Left lung (tissue), 10 donors: ENCODE measurements around the gene RPS6KB2. TPM values are rescaled to one million over a fixed set of nuclear protein-coding genes. Genes with fewer than 3 reads are reported as not detected.
A peak's percentile ranks its signal among the peaks of the same experiment; 100 is the strongest.

Source experiments
- ATAC-seq: fragments of 200-7000 bp; cut with Tn5 transposase; one replicate; pipeline ENCODE4 v1.9.1; 2020; ENCODE audit warnings: moderate library complexity
- DNase-seq, 4 donors: peaks; one replicate each; pipeline ENCODE4 v3.0.0-alpha.2; 2013 to 2020
- H3K27ac ChIP-seq, 2 donors: fragments of 200-600 bp; sonication (generic) in 1 of 2; one replicate each; pipeline versions ENCODE4 v1.5.0 to v1.8.0; 2020 to 2021
- H3K27me3 ChIP-seq, 2 donors: fragments of 200-600 bp; sonication (generic) in 1 of 2; one replicate each; pipeline versions ENCODE4 v1.5.0 to v1.8.0; 2020 to 2021
- H3K36me3 ChIP-seq, 2 donors: fragments of 200-600 bp; sonication (generic) in 1 of 2; one replicate each; pipeline versions ENCODE4 v1.5.0 to v1.8.0; 2020 to 2021
- H3K4me1 ChIP-seq, 2 donors: fragments of 200-600 bp; one replicate each; pipeline ENCODE4 v1.8.0; 2021
- H3K4me3 ChIP-seq, 2 donors: fragments of 200-600 bp; sonication (generic) in 1 of 2; one replicate each; pipeline versions ENCODE4 v1.5.0 to v1.8.0; 2020 to 2021; ENCODE audit warnings: mild to moderate bottlenecking in 1 of 2
- H3K9me3 ChIP-seq, 2 donors: fragments of 200-600 bp; sonication (generic) in 1 of 2; one replicate each; pipeline versions ENCODE4 v1.5.0 to v1.8.0; 2020 to 2021
- CTCF ChIP-seq, 2 donors: fragments of 200-600 bp; sonication (generic) in 1 of 2; IDR thresholded peaks; one replicate each; pipeline versions ENCODE4 v1.5.0 to v1.8.0; 2021; ENCODE audit warnings: antibody characterized with exemption in 2 of 2
- intact Hi-C, 2 donors: fragments of 100-400 bp; cut with DNase I; formaldehyde crosslinking; loops; one replicate each; pipeline versions ENCODE4 v1.11.2 to v1.14.2; 2022
- polyA plus RNA-seq, 6 donors: library from polyadenylated mRNA; unstranded; fragments of 120-200 nt; gene quantifications; one replicate each; pipeline ENCODE4 v1.2.1, GENCODE V29; 2013; ENCODE audit not compliant: insufficient read length in 6 of 6
- total RNA-seq, 2 donors: library from RNA; stranded (reverse); fragmentation: NEBNext Ultra II Directional; extraction: Animal tissue kit (Norgen Biotek cat#: 25700); gene quantifications; one replicate each; pipeline ENCODE4 v1.2.1, GENCODE V29; 2021
- donor health status: DM: no; HTN: yes; CAD: no.
- donor health status: DM: no; HTN: no; CAD: no.

Gene RPS6KB2
- total and polyA plus RNA-seq, 8 donors = 37.7 to 47.0 (median 42.0) TPM

- ATAC-seq (no peak), DNase-seq (no peak)
- H3K4me1 ChIP-seq = peaks cover 0 to 5% of the 10 kb centered on the region in 2 donors
- no peaks in the 10 kb centered on the region for H3K36me3 ChIP-seq
- H3K27ac ChIP-seq = no peak within 1 kb of the TSS
- no peak for TF ChIP-seq CTCF (IDR thresholded peaks at IDR 0.05)
- intact Hi-C loops = no loop called here
- H3K4me3 ChIP-seq = no peak within 1 kb of the TSS
- H3K9me3 ChIP-seq = no peaks in the 10 kb centered on the region
- H3K27me3 ChIP-seq = no peaks in the 10 kb centered on the region
Measured at GRCh38 chr11:67455054-67455453, 26.8 kb downstream of the RPS6KB2 start, which contains the start of gene CABP4. TSS of gene CABP4 (plus strand) at chr11:67455354. CDS start at chr11:67455424, 70 bp downstream.

- DNase-seq (no peak), ATAC-seq (no peak)
- Histone ChIP-seq H3K4me3 (no peak overlapping the region), H3K27me3 (no peaks in the 10 kb centered on the region), H3K9me3 (no peaks in the 10 kb centered on the region), H3K4me1 (no peaks in the 10 kb centered on the region), H3K36me3 (no peaks in the 10 kb centered on the region), H3K27ac (no peak overlapping the region)
- intact Hi-C loops = no loop called here
- TF ChIP-seq CTCF (IDR thresholded peaks at IDR 0.05) = no peak
Measured at GRCh38 chr11:67456068-67456705, 27.9 kb downstream of the RPS6KB2 start.

- Histone ChIP-seq H3K27me3 (no peaks in the 10 kb centered on the region), H3K4me3 (no peak overlapping the region), H3K4me1 (no peaks in the 10 kb centered on the region), H3K36me3 (no peaks in the 10 kb centered on the region), H3K27ac (no peak overlapping the region), H3K9me3 (no peaks in the 10 kb centered on the region)
- intact Hi-C loops = no loop called here
- ATAC-seq (no peak), DNase-seq (no peak)
- no peak for TF ChIP-seq CTCF (IDR thresholded peaks at IDR 0.05)
Measured at GRCh38 chr11:67457453-67457852, 29.2 kb downstream of the RPS6KB2 start.

- no peak for DNase-seq
- intact Hi-C loops = no loop called here
- H3K27ac ChIP-seq = no peak overlapping the region
Measured at GRCh38 chr11:67458266-67458665, 30.0 kb downstream of the RPS6KB2 start.

GRCh38 chr11:67463186-67463585 lies 34.9 kb downstream of the RPS6KB2 start:
- Histone ChIP-seq H3K27me3 (no peaks in the 10 kb centered on the region), H3K9me3 (no peaks in the 10 kb centered on the region), H3K27ac (peak overlapping the region in 1 of 2 donors; percentile 87), H3K4me3 (no peak overlapping the region), H3K36me3 (no peaks in the 10 kb centered on the region), H3K4me1 (peaks cover 8 to 39% of the 10 kb centered on the region in 2 donors)
- no peak for TF ChIP-seq CTCF (IDR thresholded peaks at IDR 0.05)
- ATAC-seq (no peak), DNase-seq (no peak)
- intact Hi-C loops = no loop called here

More at GRCh38 chr11:67458266-67458665, 30.0 kb downstream of the RPS6KB2 start:
- TF ChIP-seq CTCF (IDR thresholded peaks at IDR 0.05) = no peak
- no peaks in the 10 kb centered on the region for H3K27me3 ChIP-seq
- no peaks in the 10 kb centered on the region for H3K4me1 ChIP-seq
- H3K9me3 ChIP-seq = no peaks in the 10 kb centered on the region
- H3K36me3 ChIP-seq = no peaks in the 10 kb centered on the region
- ATAC-seq = no peak
- H3K4me3 ChIP-seq = no peak overlapping the region
